Stimulated activated memory B cell treated with anti-CD40 and anti-IgM and Interleukin-4, amounts not matched to agents 10 μg/mL and 1 μg/mL and 100 μg/mL, for 72 hours (primary cell): Measurements from ENCODE around the gene VAV2.

Experiments
- ATAC-seq: fragments of 150-1000 bp; cut with Tn5 transposase; 2 replicates; pipeline ENCODE4 v1.10.0; 2021
- H3K27ac Mint-ChIP-seq: one replicate; pipeline ENCODE4 v1.8.0; 2022; ENCODE audit warnings: mild to moderate bottlenecking, mixed read lengths
- H3K27me3 Mint-ChIP-seq: one replicate; pipeline ENCODE4 v1.8.0; 2022; ENCODE audit warnings: mixed read lengths
- H3K36me3 Mint-ChIP-seq: one replicate; pipeline ENCODE4 v1.8.0; 2022; ENCODE audit warnings: mixed read lengths
- H3K4me1 Mint-ChIP-seq: one replicate; pipeline ENCODE4 v1.8.0; 2022; ENCODE audit warnings: mixed read lengths
- H3K4me3 Mint-ChIP-seq: one replicate; pipeline ENCODE4 v1.8.0; 2022; ENCODE audit warnings: mild to moderate bottlenecking, moderate library complexity, mixed read lengths
- H3K9me3 Mint-ChIP-seq: one replicate; pipeline ENCODE4 v1.8.0; 2022; ENCODE audit warnings: mixed read lengths

The VAV2 gene

DNA sequence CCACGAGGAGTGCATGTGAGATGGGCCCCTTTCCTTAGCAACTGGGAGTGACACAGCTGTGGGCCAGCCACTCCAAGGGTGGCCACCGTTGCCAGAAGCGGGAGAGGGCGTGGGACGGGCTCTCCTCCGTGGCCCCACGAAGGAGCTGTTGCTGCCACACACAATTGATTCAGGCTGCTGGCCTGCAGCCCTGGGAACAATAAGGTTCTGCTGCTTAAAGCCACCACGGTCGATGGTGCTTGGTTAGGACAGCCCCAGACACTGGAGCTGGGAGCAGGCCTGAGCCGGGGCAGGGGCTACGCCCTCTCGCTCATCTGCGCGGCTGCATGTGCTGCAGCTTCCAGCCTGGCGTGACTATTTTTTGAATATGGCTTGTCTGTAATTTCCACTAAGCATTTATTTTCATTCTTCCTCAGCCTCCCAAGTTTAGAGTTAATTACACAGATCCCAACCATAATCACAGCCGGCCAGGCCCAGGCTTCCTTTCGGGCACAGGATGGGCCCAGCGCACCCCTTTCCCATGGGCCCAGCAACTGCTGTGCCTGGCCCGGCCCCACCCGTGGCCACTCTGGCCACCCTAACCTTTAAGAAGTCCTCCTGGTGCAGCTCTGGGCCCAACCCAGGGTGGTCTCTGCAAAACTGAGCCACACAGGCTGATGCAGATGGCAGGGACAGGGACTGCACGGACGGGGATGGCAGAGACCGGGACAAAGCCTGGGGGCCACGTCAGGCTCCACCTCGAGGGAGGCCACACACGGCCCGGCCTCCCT, 49.7 kb downstream of the VAV2 start:
- ATAC-seq = no peak
- Mint-ChIP-seq H3K27me3 (no peaks in the 10 kb centered on the region), H3K4me1 (peaks cover 71% of the 10 kb centered on the region), H3K27ac (no peak overlapping the region), H3K9me3 (no peaks in the 10 kb centered on the region), H3K4me3 (no peak overlapping the region), H3K36me3 (peaks cover 39% of the 10 kb centered on the region)

DNA sequence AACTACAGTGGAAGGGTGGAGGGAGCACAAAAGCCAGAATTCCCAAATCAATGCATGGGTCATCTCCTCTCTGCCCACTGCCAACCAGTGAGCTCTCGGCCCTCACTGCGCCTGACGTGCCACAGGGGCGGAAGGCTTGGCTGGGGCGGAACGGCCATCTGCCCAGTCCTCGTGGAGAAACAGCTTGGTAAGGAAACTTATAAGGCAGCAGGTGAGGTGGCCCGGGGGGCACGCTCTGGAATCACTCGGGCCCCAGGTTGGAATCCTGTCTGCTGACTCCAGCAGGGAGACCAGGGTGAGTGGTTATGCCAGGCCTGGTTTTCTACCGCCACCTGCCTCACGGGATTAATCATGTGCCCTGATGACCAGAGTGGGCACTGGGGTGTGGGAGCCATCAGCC, 52.3 kb downstream of the VAV2 start:
- Mint-ChIP-seq H3K9me3 (no peaks in the 10 kb centered on the region), H3K27ac (peak overlapping the region; percentile 19), H3K4me1 (peaks cover 50% of the 10 kb centered on the region), H3K36me3 (peaks cover 44% of the 10 kb centered on the region), H3K4me3 (no peak overlapping the region), H3K27me3 (no peaks in the 10 kb centered on the region)
- ATAC-seq = no peak

DNA sequence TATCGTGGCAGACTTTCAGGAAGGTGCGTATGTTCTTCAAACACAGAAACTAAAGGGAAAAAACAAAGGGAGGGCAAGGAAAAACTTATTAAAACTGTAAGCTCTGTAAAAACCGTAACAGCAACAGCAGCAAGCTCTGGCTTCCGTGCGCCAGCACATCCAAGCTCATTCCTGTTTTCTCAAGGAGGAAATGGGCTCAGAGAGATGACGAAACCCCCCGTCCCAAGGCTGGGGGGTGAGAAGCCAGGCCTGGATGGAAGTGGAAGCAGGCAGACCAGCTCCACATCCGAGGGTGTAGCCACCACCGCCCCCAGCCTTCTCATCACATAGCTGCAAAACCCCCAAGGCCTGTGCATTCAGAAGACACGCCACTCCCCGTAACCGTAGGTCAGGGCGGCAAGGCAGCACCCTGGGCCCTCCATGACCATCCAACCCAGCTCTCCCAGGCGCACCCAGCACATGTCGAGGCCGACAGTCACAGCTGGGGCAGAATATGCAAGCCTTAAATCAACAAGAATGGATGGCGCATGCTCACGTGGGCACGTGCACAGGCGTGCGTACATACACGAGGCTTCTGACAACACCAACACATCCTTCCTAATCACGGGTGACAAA, 52.8 kb downstream of the VAV2 start:
- peak overlapping the region; percentile 33 for H3K27ac Mint-ChIP-seq
- H3K27me3 Mint-ChIP-seq = no peaks in the 10 kb centered on the region
- H3K4me1 Mint-ChIP-seq = peaks cover 45% of the 10 kb centered on the region
- ATAC-seq = no peak
- H3K36me3 Mint-ChIP-seq = peaks cover 49% of the 10 kb centered on the region
- no peaks in the 10 kb centered on the region for H3K9me3 Mint-ChIP-seq
- no peak overlapping the region for H3K4me3 Mint-ChIP-seq

DNA sequence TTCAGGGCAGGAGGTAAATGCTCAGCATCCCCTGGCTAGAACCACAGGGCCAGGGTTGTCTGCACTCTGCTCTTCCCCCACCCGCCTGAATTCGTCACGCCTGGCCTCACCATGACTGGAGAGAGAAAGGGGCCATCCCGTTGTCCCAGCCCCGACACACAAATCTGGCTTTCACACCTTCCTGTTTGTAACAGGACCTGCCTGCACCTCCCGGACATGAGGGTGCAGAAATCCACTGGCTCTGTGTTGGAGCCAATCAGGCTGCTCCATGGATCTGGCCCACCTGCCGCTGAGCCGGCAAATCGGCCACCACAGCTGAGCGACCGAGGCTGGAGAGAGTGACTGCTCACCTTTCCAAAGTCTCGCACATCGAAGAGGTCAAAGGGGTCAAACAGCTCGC, 53.4 kb downstream of the VAV2 start:
- Mint-ChIP-seq H3K27me3 (no peaks in the 10 kb centered on the region), H3K9me3 (peaks cover 3% of the 10 kb centered on the region), H3K36me3 (peaks cover 54% of the 10 kb centered on the region), H3K27ac (peak overlapping the region; percentile 33), H3K4me3 (no peak overlapping the region), H3K4me1 (peaks cover 44% of the 10 kb centered on the region)
- no peak for ATAC-seq

DNA sequence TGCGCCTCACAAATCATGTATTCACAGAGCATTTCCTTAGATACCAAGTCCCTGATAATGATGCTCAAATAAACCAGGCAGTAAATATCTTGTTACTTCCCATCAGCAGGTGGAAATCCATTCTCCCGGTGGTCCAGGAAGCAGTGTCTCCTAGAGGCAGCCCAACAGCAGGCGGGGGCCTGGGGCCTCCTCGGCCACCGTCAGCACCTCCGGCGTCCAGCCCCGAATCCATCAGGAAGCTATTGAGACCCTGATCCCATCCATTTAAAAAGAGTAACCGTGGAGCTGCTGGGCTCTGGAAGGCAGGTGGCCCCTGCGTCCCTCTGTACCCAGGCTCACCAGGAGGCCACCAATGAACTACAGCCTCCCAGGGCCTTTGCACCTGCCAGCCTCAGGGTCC, 54.0 kb downstream of the VAV2 start:
- H3K4me1 Mint-ChIP-seq = peaks cover 45% of the 10 kb centered on the region
- H3K27me3 Mint-ChIP-seq = no peaks in the 10 kb centered on the region
- H3K4me3 Mint-ChIP-seq = no peak overlapping the region
- H3K9me3 Mint-ChIP-seq = peaks cover 10% of the 10 kb centered on the region
- H3K27ac Mint-ChIP-seq = peak overlapping the region; percentile 33
- ATAC-seq = no peak
- peaks cover 60% of the 10 kb centered on the region for H3K36me3 Mint-ChIP-seq

DNA sequence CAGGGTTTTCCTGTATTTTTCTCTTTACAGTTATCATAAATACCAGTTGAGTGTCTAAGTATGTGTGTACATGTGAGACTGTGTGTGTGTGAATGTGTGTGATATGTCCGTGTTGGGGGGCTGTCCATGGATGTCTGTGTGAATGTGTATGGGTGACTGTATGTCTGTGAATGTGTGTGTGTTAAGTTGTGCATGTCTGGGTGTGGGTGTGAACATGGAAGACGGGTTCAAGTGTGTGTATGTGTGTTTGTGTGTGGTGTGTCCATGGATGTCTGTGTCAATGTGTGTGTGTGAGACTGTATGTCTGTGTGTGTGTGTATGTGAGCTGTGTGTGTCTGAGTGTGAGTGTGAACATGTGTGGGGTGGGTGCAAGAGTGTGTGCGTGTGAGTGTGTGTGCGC, 55.0 kb downstream of the VAV2 start:
- Mint-ChIP-seq H3K9me3 (peaks cover 10% of the 10 kb centered on the region), H3K4me3 (no peak overlapping the region), H3K27ac (no peak overlapping the region), H3K36me3 (peaks cover 54% of the 10 kb centered on the region), H3K27me3 (no peaks in the 10 kb centered on the region), H3K4me1 (peaks cover 41% of the 10 kb centered on the region)
- ATAC-seq = no peak

DNA sequence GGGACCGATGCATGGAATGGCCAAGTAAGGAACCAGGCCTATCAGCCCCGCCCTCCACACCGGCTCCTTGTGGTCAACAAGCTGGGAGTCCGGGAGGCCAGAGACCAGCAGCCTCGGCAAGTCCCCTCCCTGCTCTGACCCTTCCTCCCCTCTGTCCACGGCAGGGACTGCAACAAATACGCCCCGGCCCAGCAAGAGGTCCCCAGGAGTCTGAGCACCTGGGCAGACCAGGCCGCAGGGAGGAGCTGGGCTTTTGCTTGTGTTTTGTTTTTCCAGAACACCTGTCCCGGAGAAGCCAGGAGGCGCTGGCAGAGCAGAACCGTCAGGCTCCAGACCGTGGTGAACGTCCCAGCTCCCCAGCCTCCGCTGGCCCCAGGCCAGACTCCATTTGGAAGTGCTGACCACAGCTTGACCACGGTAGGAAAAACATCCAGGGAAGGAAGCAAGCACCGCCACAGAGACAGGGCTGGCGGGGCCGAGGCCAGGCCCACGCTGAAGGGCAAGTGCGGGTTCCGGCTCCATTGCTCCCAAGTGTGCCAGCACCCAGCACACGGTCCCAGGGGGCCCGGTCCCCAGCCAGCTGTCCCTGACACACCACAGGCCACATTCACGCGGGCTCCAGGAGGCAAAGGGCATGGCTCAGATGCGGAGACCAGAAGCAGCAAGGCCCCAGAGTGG, 56.7 kb downstream of the VAV2 start:
- Mint-ChIP-seq H3K4me1 (peaks cover 51% of the 10 kb centered on the region), H3K9me3 (peaks cover 10% of the 10 kb centered on the region), H3K4me3 (no peak overlapping the region), H3K36me3 (peaks cover 42% of the 10 kb centered on the region), H3K27me3 (no peaks in the 10 kb centered on the region), H3K27ac (no peak overlapping the region)
- ATAC-seq = peak; percentile 34

DNA sequence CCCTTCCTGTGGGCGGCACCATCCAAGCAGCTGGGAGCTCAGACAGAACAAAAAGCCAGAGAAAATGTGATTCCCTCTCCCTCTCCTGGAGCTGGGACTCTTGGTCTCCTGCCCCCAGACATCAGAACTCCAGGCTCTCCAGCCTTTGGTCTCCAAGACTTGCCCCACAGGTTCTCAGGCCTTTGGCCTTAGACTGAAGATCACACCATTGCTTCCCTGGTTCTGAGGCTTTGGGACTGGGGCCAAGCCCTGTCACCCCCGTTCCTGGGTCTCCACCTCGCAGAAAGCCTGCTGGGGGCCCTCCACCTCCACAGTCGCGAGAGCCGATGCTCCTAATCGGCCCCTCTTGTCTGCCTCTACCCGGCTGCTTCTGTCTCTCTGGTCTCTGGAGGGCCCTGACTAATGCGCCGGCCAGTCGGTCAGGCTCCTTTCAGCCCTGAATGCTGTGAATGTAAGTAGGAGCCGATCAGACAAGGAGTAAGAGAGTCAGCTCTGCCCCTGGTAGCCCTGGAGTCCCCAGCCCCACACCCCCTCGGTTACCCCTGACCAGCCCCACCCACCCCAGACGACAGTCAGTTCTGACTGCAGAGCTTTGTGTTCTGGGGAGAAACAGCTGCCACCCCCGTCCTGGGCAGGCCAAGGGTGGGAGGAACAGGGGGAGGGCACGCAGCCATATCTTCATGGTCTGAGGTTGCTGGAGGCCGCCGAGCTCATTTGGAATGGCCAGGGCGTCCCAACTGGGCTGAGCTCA, 57.5 kb downstream of the VAV2 start:
- Mint-ChIP-seq H3K27ac (no peak overlapping the region), H3K4me1 (peaks cover 57% of the 10 kb centered on the region), H3K27me3 (no peaks in the 10 kb centered on the region), H3K9me3 (peaks cover 10% of the 10 kb centered on the region), H3K4me3 (no peak overlapping the region), H3K36me3 (peaks cover 47% of the 10 kb centered on the region)
- no peak for ATAC-seq

DNA sequence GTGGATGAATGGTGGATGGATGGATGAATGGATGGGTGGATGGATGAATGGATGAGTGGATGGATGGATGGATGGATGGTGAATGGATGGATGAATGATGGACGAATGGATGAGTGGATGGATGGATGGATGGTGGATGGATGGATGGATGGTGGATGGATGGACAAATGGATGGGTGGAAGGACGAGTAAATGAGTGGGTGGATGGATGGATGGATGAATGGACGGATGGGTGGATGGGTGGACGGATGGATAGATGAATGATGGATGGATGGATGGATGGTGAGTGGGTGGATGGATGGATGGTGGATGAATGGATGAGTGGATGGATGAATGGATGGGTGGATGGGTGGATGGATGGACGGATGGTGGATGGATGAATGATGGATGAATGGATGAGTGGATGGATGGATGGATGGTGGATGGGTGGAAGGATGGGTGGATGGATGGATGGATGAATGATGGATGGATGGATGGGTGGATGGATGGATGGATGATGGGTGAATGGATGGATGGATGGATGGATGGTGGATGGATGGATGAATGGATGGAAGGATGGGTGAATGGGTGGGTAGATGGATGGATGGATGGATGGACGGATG, 58.6 kb downstream of the VAV2 start:
- peaks cover 10% of the 10 kb centered on the region for H3K9me3 Mint-ChIP-seq
- peak overlapping the region; percentile 13 for H3K27ac Mint-ChIP-seq
- H3K4me3 Mint-ChIP-seq = no peak overlapping the region
- ATAC-seq = no peak
- H3K27me3 Mint-ChIP-seq = no peaks in the 10 kb centered on the region
- H3K36me3 Mint-ChIP-seq = peaks cover 39% of the 10 kb centered on the region
- peaks cover 58% of the 10 kb centered on the region for H3K4me1 Mint-ChIP-seq

DNA sequence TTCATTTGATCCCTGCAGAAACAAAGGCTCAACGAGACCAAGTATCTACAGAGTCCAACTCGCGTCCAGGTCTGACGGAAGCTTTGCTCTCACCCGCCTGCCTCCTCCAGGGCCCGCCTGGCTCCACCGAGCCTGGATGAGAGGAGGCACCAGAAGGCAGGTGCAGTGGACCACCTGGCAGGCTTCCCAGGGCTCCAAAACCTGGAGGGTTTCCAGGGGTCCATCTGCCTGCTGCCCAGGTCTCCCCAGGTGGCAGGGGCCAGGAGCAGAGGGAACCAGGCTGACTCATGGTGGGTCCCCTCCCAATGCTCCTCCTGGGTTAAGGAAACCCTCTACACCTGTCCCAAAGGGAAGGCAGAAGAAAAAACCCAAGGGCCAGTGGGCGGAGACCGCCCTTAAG, 59.5 kb downstream of the VAV2 start:
- Mint-ChIP-seq H3K9me3 (peaks cover 10% of the 10 kb centered on the region), H3K36me3 (peaks cover 41% of the 10 kb centered on the region)
- ATAC-seq = no peak

DNA sequence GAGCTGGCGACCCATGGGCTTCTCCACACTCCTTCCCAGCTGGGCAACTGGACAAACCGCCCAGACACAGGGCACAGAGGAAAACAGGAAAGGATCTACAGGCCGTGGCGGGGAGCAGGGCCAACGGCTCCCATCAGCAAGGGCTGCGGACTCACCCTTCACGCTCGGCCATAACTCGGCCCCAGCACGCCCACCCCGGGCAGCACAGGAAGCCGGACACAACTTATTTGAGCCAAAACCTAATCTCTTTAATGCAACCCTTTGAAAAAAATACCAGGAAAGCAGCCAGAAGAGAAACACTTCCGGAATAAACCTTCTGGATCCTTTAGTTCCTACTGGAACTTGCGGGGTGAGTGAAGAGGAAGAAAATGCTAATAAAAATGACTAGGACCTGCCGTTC, 59.9 kb downstream of the VAV2 start:
- Mint-ChIP-seq H3K27ac (peak overlapping the region; percentile 56), H3K36me3 (peaks cover 45% of the 10 kb centered on the region)

More for the DNA sequence above, 59.5 kb downstream of the VAV2 start:
- Mint-ChIP-seq H3K27ac (no peak overlapping the region), H3K27me3 (no peaks in the 10 kb centered on the region), H3K4me3 (no peak overlapping the region), H3K4me1 (peaks cover 61% of the 10 kb centered on the region)

DNA sequence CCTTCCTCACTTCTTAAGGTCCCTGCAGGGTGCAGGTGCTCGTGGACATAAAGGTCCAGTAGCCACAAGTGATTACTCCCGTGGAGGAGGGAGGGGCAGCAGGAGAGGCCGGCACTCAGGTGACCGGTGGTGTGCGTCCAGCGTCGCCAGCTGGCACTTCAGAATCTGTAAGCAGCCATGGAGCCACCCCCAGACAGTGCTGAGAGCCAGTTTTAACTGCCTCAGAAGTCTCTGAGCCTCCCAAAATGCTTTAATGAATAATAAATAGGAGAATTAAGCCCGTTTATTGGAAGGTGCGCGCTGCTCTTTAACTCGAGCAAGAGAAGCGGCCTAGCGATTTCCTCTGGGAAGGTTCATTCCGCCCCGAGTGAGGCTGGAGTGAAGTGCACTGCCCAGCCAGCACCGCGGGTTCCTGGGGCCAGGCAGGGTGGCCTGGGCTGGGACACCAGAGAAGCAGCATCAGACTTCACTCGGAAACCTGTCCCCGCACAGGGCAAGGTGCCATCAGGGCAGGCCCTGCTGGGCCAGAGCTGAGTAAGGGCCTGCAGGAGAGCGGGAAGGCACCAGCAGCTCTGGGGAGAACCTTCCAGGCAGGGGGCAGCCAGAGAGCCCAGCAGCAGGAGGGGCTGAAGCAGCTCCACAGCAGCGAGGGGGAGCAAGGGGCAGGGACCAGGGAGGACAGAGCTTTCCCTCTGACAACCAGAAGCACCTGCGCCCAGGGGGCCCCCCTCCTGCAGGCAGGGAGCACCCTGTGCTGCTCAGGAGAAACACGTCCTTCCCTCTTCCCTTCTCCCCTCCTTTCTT, 61.2 kb downstream of the VAV2 start:
- H3K36me3 Mint-ChIP-seq = peaks cover 50% of the 10 kb centered on the region
- peak overlapping the region; percentile 12 for H3K4me3 Mint-ChIP-seq
- H3K27ac Mint-ChIP-seq = peak overlapping the region; percentile 79
- no peak for ATAC-seq
- H3K9me3 Mint-ChIP-seq = peaks cover 10% of the 10 kb centered on the region
- no peaks in the 10 kb centered on the region for H3K27me3 Mint-ChIP-seq
- H3K4me1 Mint-ChIP-seq = peaks cover 74% of the 10 kb centered on the region

More for the DNA sequence above, 59.9 kb downstream of the VAV2 start:
- no peaks in the 10 kb centered on the region for H3K27me3 Mint-ChIP-seq
- no peak for ATAC-seq
- H3K9me3 Mint-ChIP-seq = peaks cover 10% of the 10 kb centered on the region
- H3K4me1 Mint-ChIP-seq = peaks cover 66% of the 10 kb centered on the region
- no peak overlapping the region for H3K4me3 Mint-ChIP-seq

DNA sequence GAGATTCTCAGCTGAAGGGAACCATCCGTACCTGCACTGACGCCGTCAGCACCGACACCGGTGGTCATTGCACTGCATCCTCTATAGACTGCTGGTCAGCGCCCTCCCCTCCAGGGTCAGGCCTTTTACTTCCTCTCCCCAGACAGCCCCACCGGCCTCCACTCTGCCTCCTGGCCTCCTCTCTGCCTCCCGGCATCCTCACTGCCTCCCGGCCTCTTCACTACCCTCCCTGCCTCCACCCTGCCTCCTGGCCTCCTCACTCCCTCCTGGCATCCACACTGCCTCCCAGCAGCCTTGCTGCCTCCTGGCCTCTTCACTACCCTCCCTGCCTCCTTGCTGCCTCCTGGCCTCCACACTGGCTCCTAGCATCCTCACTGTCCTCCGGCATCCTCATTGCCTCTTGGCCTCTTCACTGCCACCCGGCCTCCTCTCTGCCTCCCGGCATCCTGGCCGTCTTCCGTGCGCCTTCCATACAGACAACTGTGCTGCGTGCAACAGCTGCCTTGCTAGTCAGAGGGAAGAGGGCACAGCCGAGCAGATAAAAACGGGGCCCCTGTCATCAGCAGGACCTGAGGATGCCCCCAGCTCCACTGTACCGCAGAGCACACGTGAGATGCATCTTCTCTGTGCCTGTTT, 62.0 kb downstream of the VAV2 start:
- Mint-ChIP-seq H3K4me1 (peaks cover 78% of the 10 kb centered on the region), H3K36me3 (peaks cover 52% of the 10 kb centered on the region), H3K27me3 (no peaks in the 10 kb centered on the region), H3K4me3 (peak overlapping the region; percentile 12), H3K27ac (peak overlapping the region; percentile 79), H3K9me3 (peaks cover 10% of the 10 kb centered on the region)
- no peak for ATAC-seq

DNA sequence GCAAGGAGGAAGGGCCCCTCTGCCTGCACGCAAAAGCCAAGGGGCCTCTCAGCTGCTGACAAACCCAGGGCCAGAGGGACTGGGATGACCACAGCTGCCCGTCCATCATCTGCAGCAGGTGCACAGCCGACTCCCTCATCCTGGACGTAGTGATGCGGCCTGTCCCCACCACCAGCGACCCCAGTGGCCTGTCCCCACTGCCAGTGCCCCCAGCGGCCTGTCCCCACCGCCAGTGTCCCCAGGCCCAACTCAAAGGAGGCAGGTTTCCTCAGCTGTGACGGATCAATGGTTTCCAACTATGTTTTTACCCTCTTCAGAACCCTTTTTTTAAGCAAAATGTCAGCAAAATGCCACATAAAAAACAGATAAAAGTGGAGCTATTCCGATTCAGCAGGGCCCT, 62.5 kb downstream of the VAV2 start:
- H3K4me3 Mint-ChIP-seq = no peak overlapping the region
- no peak for ATAC-seq
- H3K27me3 Mint-ChIP-seq = no peaks in the 10 kb centered on the region
- peak overlapping the region; percentile 79 for H3K27ac Mint-ChIP-seq
- H3K36me3 Mint-ChIP-seq = peaks cover 56% of the 10 kb centered on the region
- H3K4me1 Mint-ChIP-seq = peaks cover 81% of the 10 kb centered on the region
- H3K9me3 Mint-ChIP-seq = peaks cover 10% of the 10 kb centered on the region
